ENCODE measurements around the gene GLYR1.
"Not testable (repeated sequence)": the region's sequence is repeated elsewhere in the genome, so short reads cannot be mapped to it uniquely, and the experiment has no call there.

Gene GLYR1

GRCh38 chr16:4787627-4788482 is 59.2 kb downstream of the GLYR1 start, which contains the start of gene SEPTIN12:
SEPTIN12 (minus strand) TSS chr16:4788345; CDS start chr16:4787645, 700 bp downstream.
- no peak for DNase-seq (ENCODE audit: low read depth)

DNA sequence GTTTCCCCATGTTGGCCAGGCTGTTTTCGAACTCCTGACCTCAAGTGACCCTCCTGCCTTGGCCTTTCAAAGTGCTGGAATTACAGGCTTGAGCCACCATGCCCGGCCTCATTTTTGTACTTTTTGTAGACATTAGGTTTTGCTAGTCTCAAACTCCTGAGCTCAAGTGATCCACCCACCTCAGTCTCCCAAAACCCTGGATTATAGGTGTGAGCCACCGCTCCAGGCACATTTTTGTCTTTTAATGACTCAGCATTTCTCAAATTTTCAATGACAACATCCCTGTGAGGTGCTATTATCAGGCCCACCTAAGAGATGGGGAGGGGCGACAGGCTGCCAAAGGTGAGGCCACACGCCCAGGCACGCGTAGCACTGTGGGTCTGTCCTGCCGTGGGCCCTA is 60.0 kb downstream of the GLYR1 start:
- no peak for DNase-seq (ENCODE audit: low read depth)

- DNase-seq (ENCODE audit: low read depth) = no peak
These were observed 61.2 kb downstream of the GLYR1 start for GRCh38 chr16:4785758-4786433.

DNA sequence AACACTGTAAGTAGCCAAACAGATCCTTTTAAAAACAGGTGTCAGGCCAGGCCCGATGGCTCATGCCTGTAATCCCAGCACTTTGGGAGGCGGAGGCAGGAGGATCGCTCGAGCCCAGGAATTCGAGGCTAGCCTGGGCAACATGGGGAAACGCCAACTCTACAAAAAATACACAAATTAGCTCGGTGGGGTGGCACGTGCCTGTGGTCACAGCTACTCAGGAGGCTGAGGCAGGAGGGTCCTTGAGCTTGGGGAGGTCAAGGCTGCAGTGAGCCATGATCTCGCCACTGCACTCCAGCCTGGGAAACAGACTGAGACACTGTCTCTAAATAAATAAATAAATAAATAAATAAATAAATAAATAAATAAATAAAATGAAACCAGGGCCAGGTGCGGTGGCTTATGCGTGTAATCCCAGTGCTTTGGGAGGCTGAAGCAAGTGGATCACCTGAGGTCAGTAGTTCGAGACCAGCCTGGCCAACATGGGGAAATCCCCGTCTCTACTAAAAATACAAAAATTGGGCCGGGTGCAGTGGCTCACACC is 62.6 kb downstream of the GLYR1 start:
- not testable (repeated sequence) for DNase-seq (ENCODE audit: low read depth)

DNA sequence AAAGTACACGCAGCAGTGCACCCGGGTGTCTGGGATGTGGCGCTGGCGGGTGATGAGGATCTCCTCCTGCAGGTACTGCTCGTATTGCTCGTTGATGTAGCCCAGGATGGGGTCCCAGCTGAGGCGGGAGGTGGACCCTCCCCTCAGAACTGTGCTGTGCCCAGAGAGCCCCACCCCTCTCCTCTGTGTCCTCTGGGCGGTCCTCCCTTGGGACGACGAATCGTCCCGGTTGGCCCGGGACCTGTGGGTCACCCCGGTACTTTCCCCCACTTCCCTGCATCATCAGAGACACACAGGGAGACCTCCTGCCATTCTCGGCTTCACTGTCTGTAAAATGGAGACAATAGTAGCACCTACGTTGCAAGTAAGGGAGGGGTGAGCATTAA is 63.1 kb downstream of the GLYR1 start:
- DNase-seq (ENCODE audit: low read depth) = no peak

DNA sequence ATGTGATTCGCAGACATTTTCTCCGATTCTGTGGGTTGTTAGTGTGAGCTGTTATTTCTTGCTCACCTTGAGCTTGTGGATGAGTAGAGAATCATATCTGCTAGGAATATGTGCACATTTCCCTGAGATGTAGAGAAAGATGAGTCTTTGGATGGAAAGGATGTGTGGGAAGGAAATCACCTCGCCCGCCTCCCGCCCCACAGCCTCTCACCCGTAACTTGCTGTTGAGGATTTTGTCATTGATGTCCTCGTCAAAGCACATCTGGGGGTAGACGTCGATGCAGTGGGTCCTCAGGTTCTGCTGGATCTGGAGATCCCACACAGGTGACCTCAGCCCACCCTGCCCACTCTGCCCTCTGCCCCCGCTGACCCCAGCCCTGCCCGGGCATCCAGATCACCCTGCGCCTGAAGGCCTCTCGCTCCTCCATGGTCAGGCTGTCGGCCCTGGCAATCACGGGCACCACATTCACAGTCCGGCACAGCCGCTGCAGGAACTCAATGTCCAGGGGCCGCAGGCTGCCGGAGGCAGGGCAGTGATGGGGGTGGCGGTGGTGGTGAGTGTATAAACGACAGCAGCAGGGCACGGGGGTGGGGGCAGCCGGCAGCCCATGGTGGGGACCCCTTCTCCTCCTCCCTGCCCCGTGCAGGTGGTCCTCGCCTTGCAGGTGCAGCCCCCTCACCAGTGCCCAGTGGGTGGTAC is 63.7 kb downstream of the GLYR1 start:
- no peak for DNase-seq (ENCODE audit: low read depth)

DNA sequence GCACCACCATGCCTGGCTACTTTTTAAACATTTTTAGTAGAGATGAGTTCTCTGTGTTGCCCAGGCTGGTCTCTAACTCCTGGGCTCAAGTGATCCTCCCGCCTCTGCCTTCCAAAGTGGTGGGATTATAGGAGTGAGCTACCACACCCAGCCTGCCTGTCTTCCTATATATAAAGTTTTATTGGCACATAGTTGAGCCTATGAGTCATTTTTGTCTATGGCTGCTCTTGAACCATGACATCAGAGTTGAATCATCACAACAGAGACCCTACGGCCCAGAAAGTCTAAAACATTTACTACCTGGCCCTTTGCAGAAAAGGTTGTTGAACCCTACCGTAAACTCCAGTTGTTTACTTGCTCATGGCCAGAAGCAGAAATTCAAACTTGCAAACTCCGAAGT is 66.9 kb downstream of the GLYR1 start:
- DNase-seq (ENCODE audit: low read depth) = no peak

DNA sequence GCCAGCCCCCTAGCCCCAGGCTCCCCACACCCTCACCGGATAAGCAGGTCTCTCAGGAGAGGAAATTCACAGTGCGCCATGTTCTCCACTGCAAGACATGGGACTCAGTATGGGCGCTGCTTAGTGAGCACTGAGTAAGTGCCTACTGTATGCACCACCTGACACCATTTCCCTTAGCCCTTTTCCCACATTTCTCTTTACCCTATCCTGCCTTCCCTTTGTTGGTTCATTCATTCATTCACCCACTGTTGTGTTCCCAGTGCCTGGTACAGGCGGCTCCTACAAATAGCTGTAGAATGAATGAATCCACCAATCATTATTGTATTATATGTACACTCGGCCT is 69.1 kb downstream of the GLYR1 start:
- DNase-seq (ENCODE audit: low read depth) = no peak

- no peak for DNase-seq (ENCODE audit: low read depth)
These were observed 69.6 kb downstream of the GLYR1 start for GRCh38 chr16:4777339-4778049.

DNA sequence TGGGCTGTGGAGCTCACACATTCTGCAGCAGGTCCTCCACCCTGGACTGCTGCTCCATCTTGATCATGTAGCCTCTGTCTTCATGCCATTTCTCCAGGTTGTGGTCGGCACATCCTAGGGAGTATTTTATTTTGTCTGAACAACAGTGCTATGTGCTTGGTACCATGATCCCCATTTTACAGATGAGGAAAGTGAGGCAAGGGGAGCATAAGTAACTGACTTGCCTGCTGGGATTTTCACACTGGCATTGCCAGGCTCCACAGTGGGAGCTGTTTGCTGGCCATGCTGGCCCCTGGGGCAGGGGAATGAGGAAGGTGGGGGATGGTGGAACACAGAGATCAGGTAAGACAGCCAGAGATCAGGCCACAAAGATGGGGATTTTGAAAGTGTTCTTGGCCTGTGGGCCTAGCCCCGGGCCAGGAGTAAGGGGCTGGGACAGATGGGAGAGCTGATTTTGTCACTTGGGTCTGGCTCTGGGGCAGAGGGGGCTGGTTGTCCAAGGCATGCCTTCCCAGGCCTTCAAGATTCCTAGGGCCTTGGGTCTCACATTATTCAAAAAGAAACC is 70.9 kb downstream of the GLYR1 start:
- DNase-seq (ENCODE audit: low read depth) = no peak

- no peak for DNase-seq (ENCODE audit: low read depth)
These were observed 72.1 kb downstream of the GLYR1 start for GRCh38 chr16:4775005-4775404.

GRCh38 chr16:4772351-4772750 is 74.7 kb downstream of the GLYR1 start:
- no peak for DNase-seq (ENCODE audit: low read depth)

DNA sequence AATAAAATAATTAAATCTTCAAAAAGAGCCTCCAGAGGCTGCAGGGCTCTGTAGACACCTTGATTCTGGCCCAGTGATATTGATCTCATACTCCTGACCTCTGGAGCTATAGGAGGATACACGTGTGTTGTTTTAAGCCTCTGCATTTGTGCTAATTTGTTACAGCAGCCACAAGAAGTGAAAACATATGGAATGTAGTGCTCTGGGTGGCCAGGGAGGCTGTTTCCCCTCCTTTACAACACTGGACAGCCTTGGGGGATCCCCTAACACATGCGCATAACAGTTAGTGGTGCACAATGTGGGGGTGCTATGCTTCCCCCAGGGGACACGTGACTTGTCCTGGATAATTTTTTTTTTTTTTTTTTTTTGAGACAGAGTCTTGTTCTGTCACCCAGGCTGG is 75.4 kb downstream of the GLYR1 start:
- DNase-seq (ENCODE audit: low read depth) = no peak

DNA sequence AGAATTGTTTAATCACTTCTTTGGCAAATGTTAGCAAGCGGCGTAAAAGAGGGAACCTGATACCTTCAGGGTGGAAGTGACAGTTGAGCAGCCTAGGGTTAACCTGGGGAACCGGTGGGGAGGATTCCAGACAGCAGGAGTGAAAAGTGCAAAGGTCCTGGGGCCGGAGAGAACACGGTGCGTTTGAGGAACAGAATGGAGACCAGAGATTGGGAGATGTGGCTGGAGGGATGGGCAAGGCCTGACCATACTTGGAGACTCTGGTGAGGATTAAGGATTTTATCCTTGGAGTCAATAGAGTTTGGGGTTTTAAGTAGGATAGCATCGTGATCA is 77.8 kb downstream of the GLYR1 start:
- no peak for DNase-seq (ENCODE audit: low read depth)

- peak; percentile 91 for DNase-seq (ENCODE audit: low read depth)
These were observed 78.4 kb downstream of the GLYR1 start for GRCh38 chr16:4768549-4769305.

GRCh38 chr16:4767872-4768548 is 79.1 kb downstream of the GLYR1 start:
- DNase-seq (ENCODE audit: low read depth) = no peak

DNA sequence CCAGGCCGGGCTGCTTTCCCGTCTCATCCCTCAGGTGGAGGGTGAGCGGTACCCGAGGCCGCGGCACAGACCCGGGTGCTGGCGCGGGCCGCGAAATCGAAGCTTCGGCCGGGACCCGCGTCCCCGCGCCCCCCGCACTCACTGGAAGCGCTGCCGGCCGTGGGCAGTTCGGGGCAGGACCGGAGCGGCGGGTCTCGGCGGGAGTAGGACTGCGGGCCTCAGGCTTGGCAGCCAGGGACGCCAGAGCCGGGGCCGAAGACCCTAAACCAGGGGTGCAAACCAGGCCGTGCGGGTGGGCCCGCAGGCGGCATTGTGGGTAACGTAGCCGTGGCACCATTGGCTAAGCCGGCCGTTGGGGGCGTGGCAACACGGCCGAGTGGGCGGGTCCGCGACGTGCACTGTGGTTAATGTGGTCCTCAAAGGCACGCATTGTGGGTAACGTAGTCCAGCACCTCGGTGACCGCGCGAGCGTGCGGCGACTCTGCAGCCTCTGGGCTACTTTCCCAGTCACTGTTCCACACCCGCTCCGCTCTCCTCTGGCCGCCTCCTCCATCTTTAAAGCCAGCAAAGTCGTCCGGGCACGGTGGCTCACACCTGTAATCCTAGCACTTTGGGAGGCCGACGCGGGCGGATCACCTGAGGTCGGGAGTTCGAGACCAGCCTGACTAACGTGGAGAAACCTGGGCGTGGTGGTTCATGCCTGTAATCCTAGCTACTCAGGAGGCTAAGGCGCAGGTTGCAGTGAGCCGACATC is 80.0 kb downstream of the GLYR1 start, which contains the start of gene ZNF500:
Gene ZNF500 (minus strand): TSS at position 288 of the 754 bp plus-strand sequence. CDS start 1,184 bp downstream, outside the sequence.
- peak; percentile 93 for DNase-seq (ENCODE audit: low read depth)

GRCh38 chr16:4765511-4766474 is 81.3 kb downstream of the GLYR1 start:
- DNase-seq (ENCODE audit: low read depth) = no peak
